Hematopoietic multipotent progenitor cell treated with erythropoietin and hydrocortisone succinate and interleukin-3 and kit ligand, for 6 days (in vitro differentiated cells): Measurements from ENCODE around the gene PLXNA4.

Experiments
- DNase-seq: peaks from one replicate; pipeline ENCODE4 v3.0.0-alpha.2; 2015

PLXNA4 gene

GRCh38 chr7:132073920-132074589, 502.2 kb downstream of the PLXNA4 start:
- DNase-seq: no peak
